GM21367 (cell line): ENCODE measurements around the gene SLC1A2.
"Not testable (repeated sequence)": the region's sequence is repeated elsewhere in the genome, so short reads cannot be mapped to it uniquely, and the experiment has no call there.

ENCODE experiments used
- ATAC-seq: cut with Tn5 transposase; IDR thresholded peaks from one replicate; pipeline ENCODE4 v1.9.1; 2021; ENCODE audit not compliant: unreplicated experiment

SLC1A2 gene

DNA sequence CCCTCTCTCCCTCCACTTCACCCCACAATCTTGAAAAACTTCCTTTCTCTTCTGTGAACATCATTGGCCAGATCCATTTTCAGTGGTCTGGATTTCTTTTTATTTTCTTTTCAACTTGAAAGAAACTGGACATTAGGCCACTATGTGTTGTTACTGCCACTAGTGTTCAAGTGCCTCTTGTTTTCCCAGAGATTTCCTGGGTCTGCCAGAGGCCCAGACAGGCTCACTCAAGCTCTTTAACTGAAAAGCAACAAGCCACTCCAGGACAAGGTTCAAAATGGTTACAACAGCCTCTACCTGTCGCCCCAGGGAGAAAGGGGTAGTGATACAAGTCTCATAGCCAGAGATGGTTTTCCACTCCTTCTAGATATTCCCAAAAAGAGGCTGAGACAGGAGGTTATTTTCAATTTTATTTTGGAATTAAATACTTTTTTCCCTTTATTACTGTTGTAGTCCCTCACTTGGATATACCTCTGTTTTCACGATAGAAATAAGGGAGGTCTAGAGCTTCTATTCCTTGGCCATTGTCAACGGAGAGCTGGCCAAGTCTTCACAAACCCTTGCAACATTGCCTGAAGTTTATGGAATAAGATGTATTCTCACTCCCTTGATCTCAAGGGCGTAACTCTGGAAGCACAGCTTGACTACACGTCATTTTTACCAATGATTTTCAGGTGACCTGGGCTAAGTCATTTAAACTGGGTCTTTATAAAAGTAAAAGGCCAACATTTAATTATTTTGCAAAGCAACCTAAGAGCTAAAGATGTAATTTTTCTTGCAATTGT lies 188.1 kb downstream of the SLC1A2 start:
- no peak for ATAC-seq

GRCh38 chr11:35230388-35230787 lies 189.0 kb downstream of the SLC1A2 start:
- no peak for ATAC-seq

DNA sequence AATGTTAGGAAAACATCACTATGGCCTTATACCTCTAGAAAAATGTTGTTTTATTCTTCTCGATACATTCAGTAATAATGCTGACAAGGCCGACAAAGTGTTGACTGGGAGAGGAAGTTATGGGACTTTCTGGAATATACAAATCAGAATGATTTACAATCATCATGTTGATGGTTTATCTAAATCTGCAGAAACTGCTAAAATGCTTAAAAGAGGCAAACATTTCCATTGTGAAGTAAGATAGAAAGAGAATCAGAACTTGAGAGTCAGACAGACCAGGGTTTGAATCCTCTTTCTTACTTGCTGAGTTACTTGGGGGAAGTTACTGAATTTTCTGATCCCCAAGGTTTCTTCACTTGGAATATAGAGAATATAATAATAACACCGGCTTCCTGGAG lies 191.0 kb downstream of the SLC1A2 start:
- ATAC-seq = no peak

- ATAC-seq = no peak
Measured at GRCh38 chr11:35227576-35228327, 191.6 kb downstream of the SLC1A2 start.

- ATAC-seq = not testable (repeated sequence)
Measured at GRCh38 chr11:35226756-35227155, 192.6 kb downstream of the SLC1A2 start.

- ATAC-seq = no peak
Measured at GRCh38 chr11:35225946-35226520, 193.3 kb downstream of the SLC1A2 start.

DNA sequence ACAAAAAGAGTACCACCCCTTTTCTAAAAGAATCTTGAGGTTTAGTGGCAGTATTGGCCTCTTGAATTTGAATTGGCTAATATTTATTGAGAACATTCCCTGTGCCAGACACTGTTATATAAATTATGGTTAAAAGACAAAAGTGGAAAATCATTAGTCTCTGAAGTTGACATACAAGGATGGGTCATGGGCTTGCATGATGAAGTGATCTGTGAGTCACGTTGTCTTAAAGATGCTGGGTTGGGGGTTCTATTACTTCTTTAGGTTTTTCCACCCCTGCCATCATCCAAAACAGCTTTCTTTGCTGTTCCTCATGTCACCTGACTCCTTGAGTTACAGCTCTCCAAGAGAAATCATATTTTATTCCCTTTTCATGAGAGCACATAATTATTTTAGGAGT lies 195.4 kb downstream of the SLC1A2 start:
- no peak for ATAC-seq

DNA sequence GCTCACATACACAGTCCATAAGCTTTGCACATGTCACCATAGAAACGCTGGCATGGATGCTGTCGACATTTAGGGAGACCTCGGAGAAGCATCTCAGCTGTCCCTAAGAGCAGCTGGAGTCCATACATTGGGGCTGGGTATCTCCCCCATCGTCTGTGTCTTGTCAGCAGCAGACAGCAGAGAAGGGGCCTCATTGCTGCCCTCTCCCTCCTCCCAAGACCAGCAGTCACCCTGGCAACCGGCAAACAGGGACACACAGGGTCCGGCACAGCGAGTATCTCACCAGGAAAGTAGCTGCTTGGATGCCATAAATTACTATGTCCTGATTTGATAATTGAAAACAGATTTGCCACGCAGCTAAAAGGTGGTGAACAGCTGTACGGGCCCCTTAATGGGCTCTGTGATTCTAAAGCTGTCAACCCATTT lies 196.0 kb downstream of the SLC1A2 start:
- ATAC-seq = no peak

- ATAC-seq = no peak
Measured at GRCh38 chr11:35218956-35219355, 200.4 kb downstream of the SLC1A2 start.

- ATAC-seq = no peak
Measured at GRCh38 chr11:35216962-35217678, 202.2 kb downstream of the SLC1A2 start.

DNA sequence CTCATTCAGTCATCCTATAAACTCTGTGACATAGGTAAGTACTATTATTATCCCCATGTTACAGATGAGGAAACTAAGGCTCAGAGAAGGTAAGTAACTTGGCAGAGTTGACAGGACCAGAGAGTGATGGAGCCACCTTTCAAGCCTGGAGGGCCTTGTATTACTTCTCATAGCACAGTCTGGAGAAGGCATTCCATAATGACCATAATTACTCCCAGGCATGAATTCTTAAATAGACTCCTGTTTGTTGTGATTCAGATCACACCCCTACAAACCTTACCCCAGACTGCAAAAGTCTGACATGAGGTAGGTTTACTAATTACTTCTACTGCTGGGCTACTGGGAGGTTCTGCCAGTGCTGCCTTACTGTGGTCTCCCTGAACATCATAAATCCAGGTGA lies 203.4 kb downstream of the SLC1A2 start:
- no peak for ATAC-seq

DNA sequence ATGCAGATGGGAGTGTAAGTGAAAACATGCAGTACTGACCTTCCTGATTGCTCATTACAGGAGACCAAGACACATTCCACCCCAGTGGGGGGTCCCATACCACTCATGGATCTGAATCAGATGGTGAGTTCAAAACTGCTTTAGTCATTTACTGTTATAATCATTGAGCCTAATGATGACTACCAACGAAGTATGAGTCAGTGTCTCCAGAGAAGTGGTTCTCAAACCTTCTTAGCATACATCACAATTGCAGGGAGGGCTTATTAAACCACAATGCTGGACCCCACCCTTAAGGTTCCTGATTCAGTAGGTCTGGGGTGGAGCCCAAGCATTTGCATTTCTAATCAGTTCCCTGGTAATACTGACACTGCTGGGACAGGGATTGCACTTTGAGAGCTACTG lies 204.6 kb downstream of the SLC1A2 start:
- no peak for ATAC-seq

DNA sequence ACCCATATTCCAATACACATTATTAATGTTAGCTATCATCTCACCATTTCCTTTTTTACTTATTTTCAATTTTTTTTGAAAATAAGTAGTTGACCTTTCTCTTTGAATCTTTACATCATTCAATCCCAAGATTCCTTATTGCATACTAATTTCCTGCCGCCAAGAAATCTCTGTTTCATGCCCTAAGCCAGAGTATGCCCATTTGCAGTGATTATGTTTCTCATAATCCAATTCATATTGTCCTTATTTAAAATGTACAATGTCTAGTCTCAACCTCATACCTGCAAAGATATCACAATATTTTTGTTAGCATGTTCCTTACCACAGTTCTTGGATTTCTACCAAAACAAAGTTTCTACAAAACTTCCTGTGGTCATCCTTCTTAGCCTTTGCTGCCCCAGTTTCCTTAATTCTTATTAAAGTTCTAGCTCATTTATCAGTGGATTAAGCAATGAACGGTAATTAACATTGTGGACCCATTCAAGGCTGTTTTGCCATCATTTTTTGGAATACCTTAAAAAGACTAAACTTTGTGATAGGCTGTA lies 205.1 kb downstream of the SLC1A2 start:
- ATAC-seq = no peak

DNA sequence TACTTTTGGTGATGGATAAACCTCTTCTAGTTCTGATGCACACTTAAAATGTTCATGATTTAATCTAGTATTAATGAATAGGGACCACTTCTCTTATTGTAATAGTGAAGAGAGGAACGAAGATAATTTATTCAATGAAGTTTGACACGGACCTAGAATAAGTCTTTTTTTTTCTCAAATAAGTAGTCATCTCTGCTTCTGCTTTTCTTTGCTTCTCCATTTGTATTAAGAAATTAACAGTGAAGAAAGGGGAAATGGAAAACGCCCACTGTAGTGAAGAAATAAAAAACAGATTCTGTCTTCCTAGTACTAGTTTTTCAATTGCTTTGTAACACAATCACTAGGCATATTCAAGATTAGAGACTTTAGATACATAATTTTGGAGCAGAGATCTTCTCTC lies 207.4 kb downstream of the SLC1A2 start:
- no peak for ATAC-seq

DNA sequence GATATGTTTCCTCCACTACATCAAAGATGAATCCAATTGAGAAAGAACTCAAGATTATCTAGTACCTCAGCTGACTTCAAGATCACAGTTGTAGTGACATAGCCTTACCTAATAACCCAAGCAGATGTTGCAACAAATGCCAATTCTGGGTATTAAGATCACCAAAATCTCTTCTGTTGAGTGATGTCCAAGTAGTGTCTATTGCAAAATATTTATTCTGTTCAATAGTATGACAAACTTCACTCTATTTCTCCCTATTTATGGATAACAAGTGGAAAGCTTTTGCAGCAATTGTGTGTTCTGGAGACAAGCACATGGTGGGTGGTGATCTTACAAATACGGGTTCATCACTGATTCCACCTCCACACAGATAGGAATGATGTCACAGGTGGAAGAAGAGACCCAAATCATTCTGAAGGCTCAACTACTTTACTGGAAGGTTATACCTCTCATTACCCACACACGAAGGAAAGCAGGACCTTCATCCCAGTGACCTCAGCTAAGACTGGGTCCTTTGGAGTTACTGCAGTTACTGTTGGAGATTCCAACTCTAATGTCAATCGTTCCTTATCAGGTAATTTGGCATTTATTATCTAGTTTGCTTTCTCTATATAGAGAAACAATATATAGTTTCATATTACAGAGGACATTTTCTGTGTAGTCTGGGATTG lies 208.3 kb downstream of the SLC1A2 start:
- ATAC-seq = no peak

DNA sequence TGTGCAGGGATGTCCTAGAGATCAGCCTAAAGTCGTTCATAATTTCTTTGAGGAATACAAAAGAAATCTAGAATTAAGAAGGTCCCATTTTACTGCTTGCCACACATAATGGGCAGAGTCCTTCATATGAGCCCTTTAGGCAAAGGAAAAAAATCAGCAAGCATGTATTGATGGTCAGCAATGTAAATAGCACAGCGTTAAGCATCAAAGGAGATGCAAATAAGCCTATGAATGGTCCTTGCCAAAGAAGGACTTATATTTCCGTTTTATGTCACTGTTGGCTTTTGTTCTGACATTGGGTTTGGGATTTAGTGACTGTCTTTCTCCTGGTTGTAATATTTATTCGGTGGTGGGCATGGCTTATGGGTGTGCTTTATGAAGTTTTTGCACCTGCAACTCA lies 210.6 kb downstream of the SLC1A2 start:
- ATAC-seq = no peak

DNA sequence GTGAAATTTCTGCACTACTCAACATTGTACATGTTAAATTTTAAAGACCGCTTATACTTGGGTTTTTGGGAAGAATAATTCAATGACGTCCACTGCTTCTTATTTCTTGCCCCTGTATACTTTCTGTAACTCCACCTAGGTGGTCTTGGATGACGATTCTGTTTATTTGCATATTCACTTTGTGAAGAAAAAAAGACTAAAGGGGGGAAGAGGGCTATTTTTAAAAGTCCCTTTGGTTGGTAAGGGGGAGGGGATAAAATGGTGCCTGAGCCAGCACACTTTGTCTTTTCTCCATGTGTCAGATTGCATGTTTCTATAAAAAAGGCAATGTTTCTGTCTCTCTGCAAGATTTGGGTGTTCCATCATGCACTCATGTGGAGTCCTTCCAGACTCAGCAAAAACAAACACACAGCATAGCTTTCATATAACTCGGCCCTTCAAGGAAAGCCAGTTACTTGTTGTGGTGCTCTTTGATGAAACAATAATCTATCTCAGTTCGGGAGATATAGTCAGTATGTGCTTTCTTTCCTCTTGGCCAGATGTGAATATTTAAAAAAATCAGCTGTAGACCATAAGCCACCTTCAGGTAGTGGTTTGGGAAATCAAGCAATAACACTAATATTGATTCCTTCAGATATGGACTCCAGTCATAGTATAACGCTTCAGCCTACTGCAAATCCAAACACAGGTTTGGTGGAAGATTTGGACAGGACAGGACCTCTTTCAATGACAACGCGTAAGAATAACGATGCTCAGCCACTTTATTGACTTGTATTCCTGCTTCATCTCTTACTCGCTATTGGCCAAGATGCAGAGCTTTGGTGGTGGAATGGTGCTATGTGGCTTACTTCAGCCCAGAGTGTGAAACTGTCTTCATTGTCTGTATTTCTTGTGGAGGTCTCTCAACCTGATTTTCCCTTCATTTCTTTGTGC lies 211.6 kb downstream of the SLC1A2 start:
- no peak for ATAC-seq

GRCh38 chr11:35206616-35207015 lies 212.7 kb downstream of the SLC1A2 start:
- ATAC-seq = no peak

GRCh38 chr11:35204614-35205013 lies 214.7 kb downstream of the SLC1A2 start:
- no peak for ATAC-seq
